Progenitor cell of endocrine pancreas (in vitro differentiated cells): ENCODE results near the gene KIR3DL1. TPM values are rescaled to one million over a fixed set of nuclear protein-coding genes. Genes with fewer than 3 reads are reported as not detected.
"Not testable (repeated sequence)": the region's sequence is repeated elsewhere in the genome, so short reads cannot be mapped to it uniquely, and the experiment has no call there.

ENCODE experiments used
- DNase-seq: peaks from one replicate; pipeline ENCODE4 v3.0.0; 2021; ENCODE audit warnings: low spot score; ENCODE audit not compliant: unreplicated experiment
- H3K27ac Mint-ChIP-seq: 2 replicates; pipeline ENCODE4 v1.8.0; 2021; ENCODE audit warnings: mild to moderate bottlenecking, moderate library complexity, mixed read lengths
- H3K27me3 Mint-ChIP-seq: 2 replicates; pipeline ENCODE4 v1.8.0; 2021; ENCODE audit warnings: mixed read lengths
- H3K36me3 Mint-ChIP-seq: 2 replicates; pipeline ENCODE4 v1.8.0; 2022; ENCODE audit warnings: mixed read lengths; ENCODE audit not compliant: insufficient read depth
- H3K4me1 Mint-ChIP-seq: 2 replicates; pipeline ENCODE4 v1.8.0; 2021; ENCODE audit warnings: low read depth, mixed read lengths
- H3K4me3 Mint-ChIP-seq: 2 replicates; pipeline ENCODE4 v1.8.0; 2021; ENCODE audit warnings: low read depth, mild to moderate bottlenecking, moderate library complexity, mixed read lengths
- H3K9me3 Mint-ChIP-seq: 2 replicates; pipeline ENCODE4 v1.8.0; 2021; ENCODE audit warnings: low read depth, mixed read lengths
- long read RNA-seq: library from polyadenylated mRNA; unstranded; transcript quantifications from one replicate; pipeline ENCODE4 v2.0.0, GENCODE V29; 2020
- total RNA-seq: library from RNA; stranded (reverse); gene quantifications from 2 replicates; pipeline ENCODE4 v1.2.1, GENCODE V29; 2021

The KIR3DL1 gene
- total RNA-seq = not detected in 2 replicates
- long read RNA-seq = 0 reads

DNA sequence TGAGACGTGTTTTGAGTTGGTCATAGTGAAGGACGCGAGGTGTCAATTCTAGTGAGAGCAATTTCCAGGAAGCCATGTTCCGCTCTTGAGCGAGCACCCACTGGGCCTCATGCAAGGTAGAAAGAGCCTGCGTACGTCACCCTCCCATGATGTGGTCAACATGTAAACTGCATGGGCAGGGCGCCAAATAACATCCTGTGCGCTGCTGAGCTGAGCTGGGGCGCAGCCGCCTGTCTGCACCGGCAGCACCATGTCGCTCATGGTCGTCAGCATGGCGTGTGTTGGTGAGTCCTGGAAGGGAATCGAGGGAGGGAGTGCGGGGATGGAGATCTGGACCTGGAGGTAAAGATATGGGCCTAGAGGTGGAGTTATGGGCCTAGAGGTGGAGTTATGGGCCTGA is at the start of gene KIR3DL1:
KIR3DL1 (plus strand) TSS at position 218 of the 400 bp plus-strand sequence.
- H3K9me3 Mint-ChIP-seq = peaks cover 71% of the 10 kb centered on the region
- H3K27me3 Mint-ChIP-seq = not testable (repeated sequence)

DNA sequence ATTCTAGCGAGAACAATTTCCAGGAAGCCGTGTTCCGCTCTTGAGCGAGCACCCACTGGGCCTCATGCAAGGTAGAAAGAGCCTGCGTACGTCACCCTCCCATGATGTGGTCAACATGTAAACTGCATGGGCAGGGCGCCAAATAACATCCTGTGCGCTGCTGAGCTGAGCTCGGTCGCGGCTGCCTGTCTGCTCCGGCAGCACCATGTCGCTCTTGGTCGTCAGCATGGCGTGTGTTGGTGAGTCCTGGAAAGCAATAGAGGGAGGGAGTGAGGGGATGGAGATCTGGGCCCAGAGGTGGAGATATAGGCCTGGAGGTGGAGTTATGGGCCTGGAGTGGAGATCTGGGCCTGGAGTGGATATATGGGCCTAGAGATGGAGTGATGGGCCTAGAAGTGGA is 46.6 kb upstream of the KIR3DL1 start, which contains the start of gene KIR2DL1:
KIR2DL1 (plus strand) TSS at position 148 of the 400 bp plus-strand sequence; CDS start at position 206, 58 bp downstream.
- Mint-ChIP-seq H3K36me3 (peaks cover 14% of the 10 kb centered on the region), H3K9me3 (peaks cover 71% of the 10 kb centered on the region)
- not testable (repeated sequence) for DNase-seq, H3K27ac Mint-ChIP-seq, H3K27me3 Mint-ChIP-seq, H3K4me3 Mint-ChIP-seq, H3K4me1 Mint-ChIP-seq

More for the DNA sequence above, at the start of gene KIR3DL1:
- H3K36me3 Mint-ChIP-seq, H3K4me3 Mint-ChIP-seq, H3K4me1 Mint-ChIP-seq, H3K27ac Mint-ChIP-seq, DNase-seq: not testable (repeated sequence)

DNA sequence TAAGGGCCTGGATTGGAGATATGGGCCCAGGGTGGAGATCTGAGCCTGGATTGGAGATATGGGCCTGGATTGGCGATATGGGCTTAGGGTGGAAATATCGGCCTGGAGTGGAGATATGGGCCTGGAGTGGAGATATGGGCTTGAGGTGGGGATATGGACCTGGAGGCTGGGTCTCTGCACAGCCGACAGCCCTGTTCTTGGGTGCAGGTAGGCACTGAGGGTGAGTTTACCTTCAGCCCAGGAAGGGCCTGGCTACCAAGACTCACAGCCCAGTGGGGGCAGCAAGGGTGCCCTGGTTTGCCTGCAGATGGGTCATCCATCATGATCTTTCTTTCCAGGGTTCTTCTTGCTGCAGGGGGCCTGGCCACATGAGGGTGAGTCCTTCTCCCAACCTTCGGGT is 45.8 kb upstream of the KIR3DL1 start:
- not testable (repeated sequence) for H3K27me3 Mint-ChIP-seq, H3K4me3 Mint-ChIP-seq, H3K4me1 Mint-ChIP-seq, H3K27ac Mint-ChIP-seq, DNase-seq
- Mint-ChIP-seq H3K9me3 (peaks cover 73% of the 10 kb centered on the region), H3K36me3 (peaks cover 15% of the 10 kb centered on the region)

DNA sequence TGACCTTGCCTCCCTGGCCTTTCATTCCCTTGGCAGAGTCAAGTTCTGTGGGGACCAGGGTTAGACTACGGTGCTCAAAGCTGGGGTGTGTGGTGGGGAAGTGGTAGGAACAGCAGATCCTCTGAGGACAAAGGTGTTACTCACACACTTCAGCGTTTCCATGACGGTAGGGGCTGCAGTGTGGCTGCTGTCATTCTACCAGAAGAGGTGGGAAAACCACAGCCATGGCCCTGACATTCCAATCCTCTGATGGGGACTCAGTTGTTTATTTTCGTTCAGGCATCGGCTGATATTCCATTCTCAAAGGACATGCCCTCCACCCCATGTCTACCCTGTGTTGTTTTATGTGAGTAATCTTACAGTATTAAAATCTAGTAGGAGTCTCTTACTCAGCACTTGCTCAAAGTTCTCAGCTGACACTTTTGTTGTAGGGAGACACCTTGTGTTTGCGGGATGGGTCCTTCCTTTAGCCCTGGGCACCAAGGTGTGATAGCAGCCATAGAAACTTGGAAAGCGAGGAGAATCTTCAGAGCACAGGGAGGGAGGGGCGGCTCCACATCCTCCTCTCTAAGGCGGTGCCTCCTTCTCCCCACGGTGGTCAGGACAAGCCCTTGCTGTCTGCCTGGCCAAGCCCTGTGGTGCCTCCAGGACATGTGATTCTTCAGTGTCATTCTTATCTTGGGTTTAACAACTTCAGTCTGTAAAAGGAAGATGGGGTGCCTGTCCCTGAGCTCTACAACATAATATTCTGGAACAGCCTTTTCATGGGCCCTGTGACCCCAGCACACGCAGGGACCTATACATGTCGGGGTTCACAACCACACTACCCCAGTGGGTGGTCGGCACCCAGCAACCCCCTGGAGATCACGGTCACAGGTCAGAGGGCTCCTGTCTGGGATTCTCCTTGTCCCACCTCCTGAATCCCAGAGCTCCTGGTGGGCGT is 45.0 kb upstream of the KIR3DL1 start:
- DNase-seq, H3K27ac Mint-ChIP-seq, H3K4me3 Mint-ChIP-seq, H3K4me1 Mint-ChIP-seq, H3K27me3 Mint-ChIP-seq: not testable (repeated sequence)
- H3K9me3 Mint-ChIP-seq = peaks cover 73% of the 10 kb centered on the region
- peaks cover 15% of the 10 kb centered on the region for H3K36me3 Mint-ChIP-seq

DNA sequence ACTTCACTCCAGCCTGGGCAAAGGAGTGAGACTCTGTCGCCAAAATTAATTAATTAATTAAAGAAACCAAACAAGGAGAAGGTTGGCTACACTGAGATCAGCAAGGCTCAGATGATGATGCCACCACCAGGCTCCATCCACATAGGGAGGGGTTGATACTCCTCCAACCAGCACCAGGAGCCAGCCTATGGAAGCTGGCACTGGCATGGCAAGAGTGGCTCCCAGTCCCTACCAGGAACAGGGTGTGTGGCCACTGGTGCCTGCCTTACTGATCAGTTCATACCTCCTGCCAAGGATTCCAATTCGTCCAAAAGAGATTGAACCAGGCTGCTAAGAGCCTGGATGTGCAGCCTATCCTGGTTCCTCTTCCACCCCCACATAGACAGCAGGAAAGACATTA is 43.6 kb upstream of the KIR3DL1 start:
- peaks cover 72% of the 10 kb centered on the region for H3K9me3 Mint-ChIP-seq
- not testable (repeated sequence) for DNase-seq, H3K27me3 Mint-ChIP-seq, H3K27ac Mint-ChIP-seq, H3K4me3 Mint-ChIP-seq, H3K4me1 Mint-ChIP-seq
- peaks cover 10% of the 10 kb centered on the region for H3K36me3 Mint-ChIP-seq

DNA sequence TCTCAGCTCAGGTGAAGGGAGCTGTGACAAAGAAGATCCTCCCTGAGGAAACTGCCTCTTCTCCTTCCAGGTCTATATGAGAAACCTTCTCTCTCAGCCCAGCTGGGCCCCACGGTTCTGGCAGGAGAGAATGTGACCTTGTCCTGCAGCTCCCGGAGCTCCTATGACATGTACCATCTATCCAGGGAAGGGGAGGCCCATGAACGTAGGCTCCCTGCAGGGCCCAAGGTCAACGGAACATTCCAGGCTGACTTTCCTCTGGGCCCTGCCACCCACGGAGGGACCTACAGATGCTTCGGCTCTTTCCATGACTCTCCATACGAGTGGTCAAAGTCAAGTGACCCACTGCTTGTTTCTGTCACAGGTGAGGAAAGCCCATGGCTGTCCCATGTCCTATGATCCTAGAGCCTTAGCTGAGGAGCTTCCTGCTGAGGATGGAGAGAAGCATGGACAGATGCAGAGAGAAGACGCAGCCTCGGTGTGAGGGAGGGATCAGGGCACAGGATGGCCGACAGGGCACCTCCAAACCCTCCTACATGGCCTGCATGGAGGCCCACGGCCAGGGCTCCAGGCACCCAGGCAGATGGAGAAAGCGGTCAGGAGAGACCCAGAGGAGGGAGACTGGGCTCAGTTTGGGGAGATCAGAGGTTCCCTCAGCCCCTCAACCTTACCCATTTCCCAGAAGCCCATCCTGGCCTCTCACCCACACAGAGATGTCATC is 41.0 kb upstream of the KIR3DL1 start:
- not testable (repeated sequence) for H3K27ac Mint-ChIP-seq, H3K27me3 Mint-ChIP-seq, DNase-seq, H3K36me3 Mint-ChIP-seq, H3K4me3 Mint-ChIP-seq, H3K4me1 Mint-ChIP-seq
- H3K9me3 Mint-ChIP-seq = peaks cover 68% of the 10 kb centered on the region

DNA sequence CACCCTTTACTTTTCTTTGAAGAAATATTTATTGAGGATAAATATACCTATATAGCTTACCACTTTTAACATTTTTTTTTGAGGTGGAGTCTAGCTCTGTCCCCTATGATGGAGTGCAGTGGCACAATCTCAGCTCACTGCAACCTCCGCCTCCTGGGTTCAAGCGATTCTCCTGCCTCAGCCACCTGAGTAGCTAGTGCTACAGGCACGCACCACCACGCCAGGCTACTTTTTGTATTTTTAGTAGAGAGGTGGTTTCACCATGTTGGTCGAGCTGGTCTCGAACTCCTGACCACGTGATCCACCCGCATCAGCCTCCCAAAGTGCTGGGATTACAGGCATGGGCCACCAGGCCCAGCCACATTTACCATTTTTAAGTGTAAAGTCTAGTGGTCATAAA is 40.4 kb upstream of the KIR3DL1 start:
- not testable (repeated sequence) for H3K27me3 Mint-ChIP-seq, H3K4me3 Mint-ChIP-seq, H3K36me3 Mint-ChIP-seq, H3K4me1 Mint-ChIP-seq, H3K27ac Mint-ChIP-seq, DNase-seq
- peaks cover 66% of the 10 kb centered on the region for H3K9me3 Mint-ChIP-seq

DNA sequence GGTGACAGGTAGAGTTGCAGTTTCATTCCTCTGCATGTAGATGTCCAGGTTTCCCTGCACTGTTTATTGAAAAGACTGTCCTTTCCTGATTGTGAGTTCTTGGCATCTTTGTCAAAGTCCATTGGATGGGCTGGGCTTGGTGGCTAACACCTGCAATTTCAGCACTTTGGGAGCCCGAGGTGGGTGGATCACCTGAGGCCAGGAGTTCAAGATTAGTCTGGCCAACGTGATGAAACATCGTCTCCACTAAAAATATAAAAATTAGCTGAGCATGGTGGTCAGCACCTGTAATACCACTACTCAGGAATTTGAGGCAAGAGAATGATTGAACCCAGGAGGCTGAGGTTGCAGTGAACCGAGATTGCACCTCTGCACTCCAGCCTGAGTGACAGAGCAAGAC is 38.4 kb upstream of the KIR3DL1 start:
- H3K36me3 Mint-ChIP-seq, H3K4me1 Mint-ChIP-seq, DNase-seq, H3K27ac Mint-ChIP-seq, H3K27me3 Mint-ChIP-seq, H3K4me3 Mint-ChIP-seq: not testable (repeated sequence)
- H3K9me3 Mint-ChIP-seq = peaks cover 61% of the 10 kb centered on the region

DNA sequence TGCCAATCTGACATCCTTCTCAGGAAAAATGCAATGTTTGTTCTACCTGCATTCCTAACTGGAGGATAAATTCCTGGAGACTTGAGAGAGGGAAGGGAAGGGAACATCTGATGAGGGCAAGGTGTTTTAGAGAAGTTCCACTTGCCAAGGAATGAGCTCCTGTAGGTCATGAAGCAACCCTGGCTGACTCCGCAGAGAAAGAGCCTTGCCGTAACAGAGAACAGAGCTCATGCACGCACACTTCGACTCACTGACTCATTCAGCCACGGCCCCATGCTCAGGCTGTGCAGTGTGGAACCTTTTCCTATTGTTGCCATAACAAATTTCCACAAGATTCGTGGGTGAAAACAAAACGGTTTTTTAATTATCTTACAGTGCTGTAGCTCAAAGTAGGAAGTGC is 37.4 kb upstream of the KIR3DL1 start:
- not testable (repeated sequence) for H3K4me1 Mint-ChIP-seq, H3K27me3 Mint-ChIP-seq, DNase-seq, H3K36me3 Mint-ChIP-seq, H3K27ac Mint-ChIP-seq, H3K4me3 Mint-ChIP-seq
- peaks cover 60% of the 10 kb centered on the region for H3K9me3 Mint-ChIP-seq

DNA sequence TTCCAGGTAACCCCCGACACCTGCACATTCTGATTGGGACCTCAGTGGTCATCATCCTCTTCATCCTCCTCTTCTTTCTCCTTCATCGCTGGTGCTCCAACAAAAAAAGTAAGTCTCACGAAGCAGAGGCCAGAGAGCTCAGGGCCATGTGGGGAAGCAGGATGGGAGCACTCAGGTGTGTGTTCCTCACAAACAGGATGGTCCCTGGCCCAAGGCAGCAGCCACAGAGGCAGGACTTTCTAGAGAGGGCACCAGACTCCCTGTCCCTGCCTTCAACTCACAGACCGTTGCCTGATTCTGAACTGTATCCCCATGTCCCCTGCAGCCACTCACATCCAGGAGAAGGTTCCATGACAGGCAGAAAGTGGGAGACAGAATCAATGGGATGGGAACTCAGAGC is 33.4 kb upstream of the KIR3DL1 start:
- not testable (repeated sequence) for H3K4me3 Mint-ChIP-seq, H3K27ac Mint-ChIP-seq, DNase-seq, H3K4me1 Mint-ChIP-seq, H3K27me3 Mint-ChIP-seq, H3K36me3 Mint-ChIP-seq
- H3K9me3 Mint-ChIP-seq = peaks cover 56% of the 10 kb centered on the region

DNA sequence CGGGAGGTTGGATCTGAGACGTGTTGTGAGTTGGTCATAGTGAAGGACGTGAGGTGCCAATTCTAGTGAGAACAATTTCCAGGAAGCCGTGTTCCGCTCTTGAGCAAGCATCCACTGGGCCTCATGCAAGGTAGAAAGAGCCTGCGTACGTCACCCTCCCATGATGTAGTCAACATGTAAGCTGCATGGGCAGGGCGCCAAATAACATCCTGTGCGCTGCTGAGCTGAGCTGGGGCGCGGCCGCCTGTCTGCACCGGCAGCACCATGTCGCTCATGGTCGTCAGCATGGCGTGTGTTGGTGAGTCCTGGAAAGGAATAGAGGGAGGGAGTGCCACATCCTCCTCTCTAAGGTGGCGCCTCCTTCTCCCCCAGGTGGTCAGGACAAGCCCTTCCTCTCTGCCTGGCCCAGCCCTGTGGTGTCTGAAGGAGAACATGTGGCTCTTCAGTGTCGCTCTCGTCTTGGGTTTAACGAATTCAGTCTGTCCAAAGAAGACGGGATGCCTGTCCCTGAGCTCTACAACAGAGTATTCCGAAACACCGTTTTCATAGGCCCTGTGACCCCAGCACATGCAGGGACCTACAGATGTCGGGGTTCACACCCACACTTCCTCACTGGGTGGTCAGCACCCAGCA is 30.1 kb upstream of the KIR3DL1 start:
- not testable (repeated sequence) for H3K4me1 Mint-ChIP-seq, H3K27ac Mint-ChIP-seq, H3K27me3 Mint-ChIP-seq, H3K4me3 Mint-ChIP-seq, H3K36me3 Mint-ChIP-seq, DNase-seq
- peaks cover 66% of the 10 kb centered on the region for H3K9me3 Mint-ChIP-seq

DNA sequence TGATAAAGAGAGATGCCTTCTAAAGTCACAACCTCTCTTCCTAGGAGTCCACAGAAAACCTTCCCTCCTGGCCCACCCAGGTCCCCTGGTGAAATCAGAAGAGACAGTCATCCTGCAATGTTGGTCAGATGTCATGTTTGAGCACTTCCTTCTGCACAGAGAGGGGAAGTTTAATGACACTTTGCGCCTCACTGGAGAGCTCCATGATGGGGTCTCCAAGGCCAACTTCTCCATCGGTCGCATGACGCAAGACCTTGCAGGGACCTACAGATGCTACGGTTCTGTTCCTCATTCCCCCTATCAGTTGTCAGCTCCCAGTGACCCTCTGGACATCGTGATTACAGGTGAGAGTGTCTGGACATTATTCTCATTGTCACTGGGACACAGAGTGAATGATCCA is 28.1 kb upstream of the KIR3DL1 start:
- not testable (repeated sequence) for H3K36me3 Mint-ChIP-seq, H3K4me1 Mint-ChIP-seq, H3K27ac Mint-ChIP-seq, H3K4me3 Mint-ChIP-seq, DNase-seq, H3K27me3 Mint-ChIP-seq
- peaks cover 76% of the 10 kb centered on the region for H3K9me3 Mint-ChIP-seq
